ENCODE data around the gene COLEC12.
A peak's percentile ranks its signal among the peaks of the same experiment; 100 is the strongest.

The COLEC12 gene

GRCh38 chr18:289026-289425, 211.5 kb downstream of the COLEC12 start:
- DNase-seq (ENCODE audit: low read depth in 2 of 2) = no peak

GRCh38 chr18:286515-287310, 213.8 kb downstream of the COLEC12 start:
- no peak for DNase-seq (ENCODE audit: low read depth in 2 of 2)

GRCh38 chr18:285817-286216, 214.7 kb downstream of the COLEC12 start:
- DNase-seq (ENCODE audit: low read depth in 2 of 2) = no peak

- no peak for DNase-seq (ENCODE audit: low read depth in 2 of 2)
These were observed 225.0 kb downstream of the COLEC12 start for GRCh38 chr18:275486-275885.

GRCh38 chr18:274313-274712, 226.2 kb downstream of the COLEC12 start:
- DNase-seq (ENCODE audit: low read depth in 2 of 2) = no peak

- DNase-seq (ENCODE audit: low read depth in 2 of 2) = no peak
These were observed 227.0 kb downstream of the COLEC12 start for GRCh38 chr18:273525-273924.

GRCh38 chr18:272650-273049, 227.9 kb downstream of the COLEC12 start:
- no peak for DNase-seq (ENCODE audit: low read depth in 2 of 2)

- no peak for DNase-seq (ENCODE audit: low read depth in 2 of 2)
These were observed 230.9 kb downstream of the COLEC12 start for GRCh38 chr18:269480-270095.

GRCh38 chr18:267688-268552, 232.6 kb downstream of the COLEC12 start, which contains the start of gene THOC1:
Gene THOC1, minus strand, starts transcription at chr18:268047. Its CDS starts 28 bp downstream, at chr18:268019.
- peak; percentile 90 to 93 for DNase-seq (ENCODE audit: low read depth in 2 of 2)

- no peak for DNase-seq (ENCODE audit: low read depth in 2 of 2)
These were observed 233.2 kb downstream of the COLEC12 start for GRCh38 chr18:267380-267687.

Data from activated CD4-positive, alpha-beta T cell treated with anti-CD3 and anti-CD28 coated beads for 24 hours (primary cell).